GM10266 (cell line): ENCODE measurements around the gene ZFYVE28.

ENCODE experiments used
- DNase-seq: peaks from one replicate; pipeline ENCODE4 v3.0.0; 2012; ENCODE audit errors: extremely low spot score
- CTCF ChIP-seq: IDR thresholded peaks from 2 replicates; pipeline ENCODE4 v1.5.1; 2012; ENCODE audit warnings: mild to moderate bottlenecking, low read depth; ENCODE audit not compliant: control insufficient read depth, insufficient read depth; ENCODE audit errors: missing control alignments

Gene ZFYVE28

GRCh38 chr4:2373532-2373931, 44.9 kb downstream of the ZFYVE28 start:
- DNase-seq, result no peak
- no peak for TF ChIP-seq CTCF

- no peak for TF ChIP-seq CTCF
- DNase-seq, result no peak
Observed at GRCh38 chr4:2372488-2373030, 45.9 kb downstream of the ZFYVE28 start.

- no peak for DNase-seq
- no peak for TF ChIP-seq CTCF
Observed at GRCh38 chr4:2371765-2372487, 46.5 kb downstream of the ZFYVE28 start.

GRCh38 chr4:2370597-2371320, 47.7 kb downstream of the ZFYVE28 start:
- no peak for DNase-seq
- TF ChIP-seq CTCF, result no peak

GRCh38 chr4:2368746-2369437, 49.6 kb downstream of the ZFYVE28 start:
- TF ChIP-seq CTCF, result no peak
- DNase-seq, result no peak

GRCh38 chr4:2367626-2368025, 50.8 kb downstream of the ZFYVE28 start:
- no peak for TF ChIP-seq CTCF
- no peak for DNase-seq
